ENCODE data around the gene ASTN2. TPM values are rescaled to one million over a fixed set of nuclear protein-coding genes. Genes with fewer than 3 reads are reported as not detected.

ASTN2 gene
- total RNA-seq, 1 experiment from 2014 or later: 4.8 TPM

DNA sequence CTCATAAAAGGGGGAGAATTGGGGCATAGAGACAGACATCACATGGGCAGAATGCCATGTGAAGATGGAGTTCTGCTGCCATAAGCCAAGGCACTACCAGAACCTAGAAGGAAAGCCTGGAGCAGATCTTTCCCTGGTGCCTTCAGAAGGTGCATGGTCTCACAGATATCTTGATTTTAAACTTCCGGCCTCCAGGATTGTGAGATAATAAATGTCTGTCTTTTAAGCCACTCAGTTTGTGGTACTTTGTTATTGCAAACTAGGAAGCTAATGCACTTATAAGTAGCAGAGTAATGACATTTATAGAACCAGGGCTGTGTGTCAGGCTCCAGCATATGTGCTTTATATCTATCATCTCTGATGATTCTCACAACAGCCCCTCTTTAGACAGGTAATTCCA lies 130.4 kb downstream of the ASTN2 start:
- DNase-seq (ENCODE audit: low read depth, low spot score): no peak
- Histone ChIP-seq H3K79me2 (ENCODE audit: insufficient read depth, low read length) (no peaks in the 10 kb centered on the region), H3K27me3 (ENCODE audit: insufficient read depth, low read length) (no peaks in the 10 kb centered on the region), H3K9me3 (ENCODE audit: control insufficient read depth in 1 of 2, insufficient read depth in 1 of 2, low read depth in 1 of 2, low read length in 2 of 2) (peaks cover 0 to 4% of the 10 kb centered on the region in 2 experiments; a peak in 1 of 4 replicates), H3K27ac (ENCODE audit: low read depth, low read length) (no peak overlapping the region), H2AFZ (ENCODE audit: low read depth, low read length, poor library complexity, severe bottlenecking) (no peak overlapping the region), H3K9me2 (ENCODE audit: insufficient read depth) (no peaks in the 10 kb centered on the region), H3K9ac (ENCODE audit: low read length) (no peak overlapping the region), H3K4me1 (ENCODE audit: control insufficient read depth in 1 of 2, insufficient read depth in 2 of 2, low read length in 2 of 2) (no peaks in the 10 kb centered on the region), H4K20me1 (ENCODE audit: insufficient read depth) (no peaks in the 10 kb centered on the region), H3K36me3 (ENCODE audit: control insufficient read depth in 1 of 2, insufficient read depth in 2 of 2, low read length in 2 of 2) (no peaks in the 10 kb centered on the region), H3K4me3 (replicated peaks in 1 of 2; ENCODE audit: low read depth in 1 of 2, low read length in 2 of 2) (no peak overlapping the region), H3K4me2 (ENCODE audit: low read length) (no peak overlapping the region)
- ChIA-PET POLR2A (no interaction called here), CTCF (no interaction called here), RAD21 (ENCODE audit: low non-redundant PET in 1 of 2, low total read pairs in 2 of 2, uncharacterized antibody in 2 of 2, unreplicated experiment in 2 of 2) (no interaction called here)
- intact Hi-C loops (cut with micrococcal nuclease): no loop called here
- no peak for TF ChIP-seq POLR2A (IDR thresholded peaks at IDR 0.05; ENCODE audit: borderline replicate concordance, extremely low read depth, insufficient read depth, insufficient read length)
- no peak for TF ChIP-seq SRF (IDR thresholded peaks at IDR 0.05; ENCODE audit: low read depth)
- TF ChIP-seq EZH2phosphoT487 (IDR thresholded peaks at IDR 0.05; ENCODE audit: borderline replicate concordance): no peak
- TF ChIP-seq POLR2AphosphoS5 (IDR thresholded peaks at IDR 0.05; ENCODE audit: low read depth, low read length): no peak
- TF ChIP-seq CBX3 (IDR thresholded peaks at IDR 0.05; ENCODE audit: low read depth): no peak
- TF ChIP-seq FOSL1 (IDR thresholded peaks at IDR 0.05; ENCODE audit: low read depth): no peak
- TF ChIP-seq ELF1 (IDR thresholded peaks at IDR 0.05; ENCODE audit: borderline replicate concordance, low read depth): no peak
- TF ChIP-seq, protein P1, sequence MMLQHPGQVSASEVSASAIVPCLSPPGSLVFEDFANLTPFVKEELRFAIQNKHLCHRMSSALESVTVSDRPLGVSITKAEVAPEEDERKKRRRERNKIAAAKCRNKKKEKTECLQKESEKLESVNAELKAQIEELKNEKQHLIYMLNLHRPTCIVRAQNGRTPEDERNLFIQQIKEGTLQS (IDR thresholded peaks at IDR 0.05): no peak
- no peak for TF ChIP-seq EZH2 (IDR thresholded peaks at IDR 0.05)
- no peak for TF ChIP-seq JUND (IDR thresholded peaks at IDR 0.05)
- BruUV-seq (replicated peaks): no TSS peak
- ATAC-seq: no peak

DNA sequence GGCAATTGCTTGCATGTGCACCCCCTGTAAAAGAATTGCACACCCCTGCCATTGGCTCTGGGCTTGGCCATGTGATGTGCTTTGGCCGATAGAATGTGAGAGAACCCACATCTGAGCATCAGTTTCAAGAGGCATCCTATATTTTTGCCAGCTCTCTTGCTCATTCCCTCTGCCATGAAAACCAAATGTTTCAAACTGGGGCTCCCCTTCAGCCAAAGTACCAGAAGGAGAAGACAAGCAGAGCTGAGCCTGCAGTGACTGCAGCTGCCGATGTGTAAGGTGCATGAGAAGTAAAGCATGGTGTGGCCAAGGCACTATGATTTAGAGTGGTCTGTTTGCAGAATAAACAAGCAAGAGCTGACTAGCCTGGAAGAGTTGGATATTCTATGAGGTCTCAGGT lies 132.3 kb downstream of the ASTN2 start:
- CTCF ChIA-PET: no interaction called here
- RAD21 ChIA-PET (ENCODE audit: low non-redundant PET in 1 of 2, low total read pairs in 2 of 2, uncharacterized antibody in 2 of 2, unreplicated experiment in 2 of 2): no interaction called here
- no peak overlapping the region for H3K4me3 ChIP-seq (replicated peaks in 1 of 2; ENCODE audit: low read depth in 1 of 2, low read length in 2 of 2)
- no peak for TF ChIP-seq JUND (IDR thresholded peaks at IDR 0.05)
- TF ChIP-seq, protein P2, sequence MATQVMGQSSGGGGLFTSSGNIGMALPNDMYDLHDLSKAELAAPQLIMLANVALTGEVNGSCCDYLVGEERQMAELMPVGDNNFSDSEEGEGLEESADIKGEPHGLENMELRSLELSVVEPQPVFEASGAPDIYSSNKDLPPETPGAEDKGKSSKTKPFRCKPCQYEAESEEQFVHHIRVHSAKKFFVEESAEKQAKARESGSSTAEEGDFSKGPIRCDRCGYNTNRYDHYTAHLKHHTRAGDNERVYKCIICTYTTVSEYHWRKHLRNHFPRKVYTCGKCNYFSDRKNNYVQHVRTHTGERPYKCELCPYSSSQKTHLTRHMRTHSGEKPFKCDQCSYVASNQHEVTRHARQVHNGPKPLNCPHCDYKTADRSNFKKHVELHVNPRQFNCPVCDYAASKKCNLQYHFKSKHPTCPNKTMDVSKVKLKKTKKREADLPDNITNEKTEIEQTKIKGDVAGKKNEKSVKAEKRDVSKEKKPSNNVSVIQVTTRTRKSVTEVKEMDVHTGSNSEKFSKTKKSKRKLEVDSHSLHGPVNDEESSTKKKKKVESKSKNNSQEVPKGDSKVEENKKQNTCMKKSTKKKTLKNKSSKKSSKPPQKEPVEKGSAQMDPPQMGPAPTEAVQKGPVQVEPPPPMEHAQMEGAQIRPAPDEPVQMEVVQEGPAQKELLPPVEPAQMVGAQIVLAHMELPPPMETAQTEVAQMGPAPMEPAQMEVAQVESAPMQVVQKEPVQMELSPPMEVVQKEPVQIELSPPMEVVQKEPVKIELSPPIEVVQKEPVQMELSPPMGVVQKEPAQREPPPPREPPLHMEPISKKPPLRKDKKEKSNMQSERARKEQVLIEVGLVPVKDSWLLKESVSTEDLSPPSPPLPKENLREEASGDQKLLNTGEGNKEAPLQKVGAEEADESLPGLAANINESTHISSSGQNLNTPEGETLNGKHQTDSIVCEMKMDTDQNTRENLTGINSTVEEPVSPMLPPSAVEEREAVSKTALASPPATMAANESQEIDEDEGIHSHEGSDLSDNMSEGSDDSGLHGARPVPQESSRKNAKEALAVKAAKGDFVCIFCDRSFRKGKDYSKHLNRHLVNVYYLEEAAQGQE (IDR thresholded peaks at IDR 0.05; ENCODE audit: low read depth): no peak
- TF ChIP-seq, protein P3, sequence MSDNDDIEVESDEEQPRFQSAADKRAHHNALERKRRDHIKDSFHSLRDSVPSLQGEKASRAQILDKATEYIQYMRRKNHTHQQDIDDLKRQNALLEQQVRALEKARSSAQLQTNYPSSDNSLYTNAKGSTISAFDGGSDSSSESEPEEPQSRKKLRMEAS (IDR thresholded peaks at IDR 0.05): no peak
- no peak for TF ChIP-seq SIN3A (IDR thresholded peaks at IDR 0.05; ENCODE audit: low read depth)
- TF ChIP-seq EZH2phosphoT487 (IDR thresholded peaks at IDR 0.05; ENCODE audit: borderline replicate concordance): no peak
- TF ChIP-seq RAD21 (IDR thresholded peaks at IDR 0.05; ENCODE audit: low read depth): no peak
- no peak for TF ChIP-seq FOSL1 (IDR thresholded peaks at IDR 0.05; ENCODE audit: low read depth)
- TF ChIP-seq, protein P4, sequence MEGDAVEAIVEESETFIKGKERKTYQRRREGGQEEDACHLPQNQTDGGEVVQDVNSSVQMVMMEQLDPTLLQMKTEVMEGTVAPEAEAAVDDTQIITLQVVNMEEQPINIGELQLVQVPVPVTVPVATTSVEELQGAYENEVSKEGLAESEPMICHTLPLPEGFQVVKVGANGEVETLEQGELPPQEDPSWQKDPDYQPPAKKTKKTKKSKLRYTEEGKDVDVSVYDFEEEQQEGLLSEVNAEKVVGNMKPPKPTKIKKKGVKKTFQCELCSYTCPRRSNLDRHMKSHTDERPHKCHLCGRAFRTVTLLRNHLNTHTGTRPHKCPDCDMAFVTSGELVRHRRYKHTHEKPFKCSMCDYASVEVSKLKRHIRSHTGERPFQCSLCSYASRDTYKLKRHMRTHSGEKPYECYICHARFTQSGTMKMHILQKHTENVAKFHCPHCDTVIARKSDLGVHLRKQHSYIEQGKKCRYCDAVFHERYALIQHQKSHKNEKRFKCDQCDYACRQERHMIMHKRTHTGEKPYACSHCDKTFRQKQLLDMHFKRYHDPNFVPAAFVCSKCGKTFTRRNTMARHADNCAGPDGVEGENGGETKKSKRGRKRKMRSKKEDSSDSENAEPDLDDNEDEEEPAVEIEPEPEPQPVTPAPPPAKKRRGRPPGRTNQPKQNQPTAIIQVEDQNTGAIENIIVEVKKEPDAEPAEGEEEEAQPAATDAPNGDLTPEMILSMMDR (IDR thresholded peaks at IDR 0.05 in 2 of 3, conservative IDR thresholded peaks at IDR 0.05 in 1 of 3; ENCODE audit: borderline replicate concordance in 1 of 3, insufficient read depth in 1 of 3, low read depth in 2 of 3, low read length in 2 of 3): no peak
- no peak for TF ChIP-seq TCF7L2 (IDR thresholded peaks at IDR 0.05; ENCODE audit: borderline replicate concordance, extremely low read depth, insufficient read depth, insufficient read length)
- TF ChIP-seq SP1 (IDR thresholded peaks at IDR 0.05; ENCODE audit: low read depth): no peak

More for the DNA sequence above, 132.3 kb downstream of the ASTN2 start:
- Histone ChIP-seq H3K27me3 (ENCODE audit: insufficient read depth, low read length) (no peaks in the 10 kb centered on the region), H2AFZ (ENCODE audit: low read depth, low read length, poor library complexity, severe bottlenecking) (no peak overlapping the region), H3K9me2 (ENCODE audit: insufficient read depth) (no peaks in the 10 kb centered on the region), H3K9me3 (ENCODE audit: control insufficient read depth in 1 of 2, insufficient read depth in 1 of 2, low read depth in 1 of 2, low read length in 2 of 2) (peaks cover 0 to 4% of the 10 kb centered on the region in 2 experiments; a peak in 1 of 4 replicates), H3K36me3 (ENCODE audit: control insufficient read depth in 1 of 2, insufficient read depth in 2 of 2, low read length in 2 of 2) (no peaks in the 10 kb centered on the region), H3K27ac (ENCODE audit: low read depth, low read length) (no peak overlapping the region), H4K20me1 (ENCODE audit: insufficient read depth) (no peaks in the 10 kb centered on the region), H3K4me2 (ENCODE audit: low read length) (no peak overlapping the region), H3K4me1 (ENCODE audit: control insufficient read depth in 1 of 2, insufficient read depth in 2 of 2, low read length in 2 of 2) (no peaks in the 10 kb centered on the region), H3K79me2 (ENCODE audit: insufficient read depth, low read length) (no peaks in the 10 kb centered on the region), H3K9ac (ENCODE audit: low read length) (no peak overlapping the region)
- no peak for DNase-seq (ENCODE audit: low read depth, low spot score)
- ATAC-seq: no peak
- intact Hi-C loops (cut with micrococcal nuclease): no loop called here
- no TSS peak for BruUV-seq (replicated peaks)
- POLR2A ChIA-PET: no interaction called here
